GM12891 (cell line): Measurements from ENCODE around the gene PPP1R12B.

Experiments used
- POLR2A ChIP-seq: IDR thresholded peaks from 2 replicates; pipeline ENCODE4 v1.6.1; 2011; ENCODE audit warnings: low read depth, low read length, control low read depth
- POLR2AphosphoS5 ChIP-seq: IDR thresholded peaks from 2 replicates; pipeline ENCODE4 v1.6.1; 2011; ENCODE audit warnings: low read depth, low read length, control low read depth
- POU2F2 ChIP-seq: IDR thresholded peaks from 2 replicates; pipeline ENCODE4 v1.6.1; 2011; ENCODE audit warnings: low read depth, mild to moderate bottlenecking, control low read depth, low read length, moderate library complexity
- TAF1 ChIP-seq: IDR thresholded peaks from 2 replicates; pipeline ENCODE4 v1.6.1; 2011; ENCODE audit warnings: low read depth, low read length, control low read depth

DNA sequence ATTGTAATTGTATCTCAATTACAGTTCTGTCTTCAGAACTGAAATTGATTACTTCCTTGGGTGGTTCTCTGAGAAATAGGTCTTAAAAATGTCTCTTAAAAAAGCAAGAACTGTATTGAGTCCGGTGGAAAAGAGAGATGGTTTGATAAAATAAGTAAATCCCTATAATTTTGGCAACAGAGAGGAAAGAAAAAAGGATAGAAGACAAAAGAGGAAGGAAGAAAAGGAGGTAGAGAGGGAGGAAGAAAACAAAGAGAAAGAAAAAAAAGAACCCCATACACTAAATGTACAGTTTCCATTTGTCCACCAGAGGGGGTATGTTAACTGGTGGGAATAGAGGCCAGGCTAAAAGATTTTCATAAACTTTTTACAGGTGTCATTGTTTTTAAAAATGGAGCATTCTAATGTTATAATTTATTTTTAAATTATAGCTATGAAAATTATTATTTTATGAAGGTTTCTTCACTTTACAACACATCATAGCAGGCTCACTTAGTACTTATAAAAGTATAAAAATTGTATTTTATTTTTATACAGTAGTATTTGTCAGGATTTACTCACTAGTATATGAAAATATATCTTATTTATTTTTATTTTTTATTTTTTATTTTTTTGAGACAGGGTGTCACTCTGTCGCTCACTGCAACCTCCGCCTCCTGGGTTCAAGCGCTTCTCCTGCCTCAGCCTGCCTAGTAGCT, 4.7 kb upstream of the PPP1R12B start:
- TF ChIP-seq POLR2AphosphoS5 (no peak), POLR2A (no peak), POU2F2 (no peak), TAF1 (no peak)
